ENCODE data around the gene TMEM150B. TPM values are rescaled to one million over a fixed set of nuclear protein-coding genes. Genes with fewer than 3 reads are reported as not detected.

The TMEM150B gene
- polyA plus RNA-seq, 1 donor, result 71.4 TPM

DNA sequence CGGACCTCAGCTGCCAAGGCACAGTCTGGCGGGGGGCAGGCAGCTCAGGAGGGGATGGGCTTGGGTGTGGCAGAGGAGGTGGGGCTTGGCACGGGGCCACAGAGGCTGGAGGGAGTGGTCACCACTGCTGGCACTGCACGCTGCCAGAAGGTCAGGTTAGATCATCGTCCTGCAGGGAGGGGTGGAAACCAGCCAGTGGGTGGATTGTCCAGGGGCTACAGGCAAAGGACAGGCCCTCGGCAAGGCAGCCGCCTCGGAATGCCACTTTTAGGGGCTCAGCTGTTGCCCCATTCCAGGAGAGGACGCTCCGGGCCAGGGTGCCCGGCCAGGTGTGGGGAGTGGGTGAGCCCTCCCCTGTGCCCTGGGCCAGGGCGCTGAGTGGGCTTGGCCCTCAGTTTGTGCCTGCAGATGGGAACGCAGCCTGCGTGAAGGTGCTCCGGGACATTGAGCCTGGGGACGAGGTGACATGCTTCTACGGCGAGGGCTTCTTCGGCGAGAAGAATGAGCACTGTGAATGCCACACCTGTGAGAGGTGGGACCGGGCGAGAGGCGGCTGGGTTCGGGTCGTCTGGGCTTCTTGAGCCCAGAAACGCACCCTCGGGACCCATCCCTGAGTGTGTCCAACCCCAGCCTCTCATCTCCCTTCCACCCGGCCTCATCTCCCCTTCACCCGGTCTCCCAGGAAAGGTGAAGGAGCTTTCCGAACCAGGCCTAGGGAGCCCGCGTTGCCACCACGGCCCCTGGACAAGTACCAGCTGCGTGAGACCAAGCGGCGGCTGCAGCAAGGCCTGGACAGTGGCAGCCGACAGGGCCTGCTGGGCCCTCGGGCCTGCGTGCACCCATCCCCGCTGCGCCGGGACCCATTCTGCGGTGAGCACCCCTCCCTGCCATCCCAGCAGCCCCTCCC lies 20.9 kb upstream of the TMEM150B start:
- Histone ChIP-seq H3K36me3 (ENCODE audit: control insufficient read depth, insufficient read depth, low read length) (peaks cover 37% of the 10 kb centered on the region), H3K9me3 (ENCODE audit: control insufficient read depth, low read depth, low read length) (no peaks in the 10 kb centered on the region), H3K27me3 (ENCODE audit: control insufficient read depth, insufficient read depth, low read length) (peaks cover under 1% of the 10 kb centered on the region), H3K27ac (ENCODE audit: low read length) (no peak overlapping the region), H3K4me1 (ENCODE audit: control insufficient read depth, insufficient read depth, low read length) (peaks cover 7% of the 10 kb centered on the region), H3K4me3 (ENCODE audit: low read length) (no peak overlapping the region)
- DNase-seq, result no peak
- WGBS (ENCODE audit: insufficient coverage, low lambda C conversion rate), result no CpG with 5 or more reads among the region's 43 CpGs

DNA sequence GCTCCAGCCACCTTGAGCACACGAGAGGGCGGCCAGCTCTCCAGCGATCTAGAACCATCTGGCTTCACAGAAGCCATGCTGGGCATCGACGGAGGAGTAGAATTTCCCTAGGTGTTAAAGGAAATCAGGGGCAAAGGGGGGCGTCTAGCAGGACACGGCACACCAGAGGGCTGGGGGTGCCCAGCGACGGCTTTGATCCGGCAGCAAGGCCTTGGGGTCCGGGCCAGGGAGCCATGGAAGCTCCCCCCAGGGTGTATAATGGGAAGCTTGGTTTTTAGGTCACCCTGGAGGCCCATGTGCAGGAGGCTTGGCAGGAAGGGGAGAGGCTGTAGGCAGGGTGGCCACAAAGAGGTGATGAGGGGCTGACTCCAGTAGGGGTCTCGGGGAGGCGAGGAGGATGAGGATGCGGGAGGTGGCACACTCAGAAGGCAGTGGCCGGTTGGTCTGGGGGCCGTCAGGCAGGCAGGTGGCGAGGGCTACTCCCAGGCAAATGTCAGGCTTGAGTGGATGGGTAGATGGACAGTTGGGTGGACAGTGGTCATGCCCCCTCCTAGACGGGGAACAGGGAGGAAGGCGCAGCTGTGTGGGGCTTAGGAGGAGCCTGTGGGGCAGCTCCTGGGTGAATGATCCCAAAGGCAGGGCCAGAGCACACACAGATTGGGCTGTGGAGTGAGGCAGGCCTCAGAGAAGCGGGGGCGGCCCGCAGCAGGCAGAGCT lies 20.1 kb upstream of the TMEM150B start:
- Histone ChIP-seq H3K4me3 (ENCODE audit: low read length) (no peak overlapping the region), H3K36me3 (ENCODE audit: control insufficient read depth, insufficient read depth, low read length) (peaks cover 37% of the 10 kb centered on the region), H3K9me3 (ENCODE audit: control insufficient read depth, low read depth, low read length) (no peaks in the 10 kb centered on the region), H3K27ac (ENCODE audit: low read length) (no peak overlapping the region), H3K4me1 (ENCODE audit: control insufficient read depth, insufficient read depth, low read length) (peaks cover 11% of the 10 kb centered on the region), H3K27me3 (ENCODE audit: control insufficient read depth, insufficient read depth, low read length) (no peaks in the 10 kb centered on the region)
- DNase-seq, result no peak
- WGBS (ENCODE audit: insufficient coverage, low lambda C conversion rate), result no CpG with 5 or more reads among the region's 22 CpGs

DNA sequence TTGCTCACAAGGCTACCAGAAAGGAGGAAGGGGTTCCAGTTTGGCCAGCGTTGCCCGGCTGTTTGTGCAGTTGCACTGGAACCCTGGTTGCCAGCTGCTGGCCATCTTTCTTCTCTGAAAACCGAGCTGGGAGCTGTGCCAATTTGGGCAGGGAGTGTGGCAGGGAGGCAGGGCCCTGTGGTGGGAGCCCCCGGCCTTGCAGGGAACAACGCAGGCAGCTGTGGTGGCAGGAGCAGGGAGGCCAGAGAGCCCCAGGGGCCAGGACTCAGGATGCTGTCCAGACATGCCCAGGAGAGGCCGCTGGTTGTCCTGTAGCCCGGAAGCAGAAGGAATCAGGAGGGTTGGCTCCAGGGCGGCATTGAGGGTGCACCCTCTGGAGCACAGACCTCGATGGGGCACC lies 19.3 kb upstream of the TMEM150B start:
- Histone ChIP-seq H3K9me3 (ENCODE audit: control insufficient read depth, low read depth, low read length) (no peaks in the 10 kb centered on the region), H3K4me3 (ENCODE audit: low read length) (no peak overlapping the region), H3K27ac (ENCODE audit: low read length) (no peak overlapping the region), H3K4me1 (ENCODE audit: control insufficient read depth, insufficient read depth, low read length) (peaks cover 12% of the 10 kb centered on the region), H3K36me3 (ENCODE audit: control insufficient read depth, insufficient read depth, low read length) (peaks cover 37% of the 10 kb centered on the region), H3K27me3 (ENCODE audit: control insufficient read depth, insufficient read depth, low read length) (no peaks in the 10 kb centered on the region)
- no peak for DNase-seq
- no CpG with 5 or more reads among the region's 9 CpGs for WGBS (ENCODE audit: insufficient coverage, low lambda C conversion rate)

DNA sequence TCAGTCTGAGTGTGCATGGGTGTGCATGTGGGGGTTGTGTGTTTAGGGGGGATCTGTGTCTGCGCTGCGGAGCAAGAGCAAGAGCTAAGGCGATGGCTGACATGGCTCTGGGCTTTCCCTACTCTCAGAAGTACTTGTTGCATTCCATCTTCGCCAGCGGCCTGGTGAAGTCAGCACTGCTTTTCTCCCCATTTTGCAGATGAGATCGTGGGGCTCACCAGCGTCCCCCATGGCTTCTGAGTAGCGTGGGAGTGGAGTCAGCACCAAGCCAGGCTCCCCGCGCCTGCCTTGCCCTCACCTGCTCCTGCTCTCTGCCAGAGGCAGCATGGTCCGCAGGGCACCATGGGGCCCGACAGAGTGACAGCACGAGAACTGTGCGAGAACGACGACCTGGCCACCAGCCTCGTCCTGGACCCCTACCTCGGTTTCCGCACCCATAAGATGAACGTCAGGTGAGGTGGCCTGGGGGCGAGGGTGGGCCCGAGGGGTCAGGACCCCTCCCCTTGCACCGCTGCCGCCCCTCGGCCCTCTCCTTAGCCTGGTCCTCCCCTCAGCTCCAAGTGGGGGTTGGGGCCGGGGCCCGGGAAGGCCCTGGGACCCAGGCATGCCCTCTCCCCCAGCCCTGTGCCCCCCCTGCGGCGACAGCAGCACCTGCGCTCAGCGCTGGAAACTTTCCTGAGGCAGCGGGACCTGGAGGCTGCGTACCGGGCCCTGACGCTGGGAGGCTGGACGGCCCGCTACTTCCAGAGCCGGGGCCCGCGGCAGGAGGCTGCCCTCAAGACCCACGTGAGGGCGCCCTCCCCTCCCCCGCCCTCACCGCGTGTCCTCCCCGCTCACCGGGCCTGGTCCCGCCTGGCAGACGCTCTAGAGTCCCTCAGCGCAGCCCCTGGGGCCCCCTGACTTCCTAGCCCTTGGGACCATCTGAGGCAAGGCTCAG lies 16.7 kb upstream of the TMEM150B start:
- Histone ChIP-seq H3K9me3 (ENCODE audit: control insufficient read depth, low read depth, low read length) (no peaks in the 10 kb centered on the region), H3K27me3 (ENCODE audit: control insufficient read depth, insufficient read depth, low read length) (no peaks in the 10 kb centered on the region), H3K27ac (ENCODE audit: low read length) (no peak overlapping the region), H3K4me3 (ENCODE audit: low read length) (no peak overlapping the region), H3K36me3 (ENCODE audit: control insufficient read depth, insufficient read depth, low read length) (peaks cover 32% of the 10 kb centered on the region), H3K4me1 (ENCODE audit: control insufficient read depth, insufficient read depth, low read length) (peaks cover 16% of the 10 kb centered on the region)
- WGBS (ENCODE audit: insufficient coverage, low lambda C conversion rate), result no CpG with 5 or more reads among the region's 50 CpGs
- no peak for DNase-seq

DNA sequence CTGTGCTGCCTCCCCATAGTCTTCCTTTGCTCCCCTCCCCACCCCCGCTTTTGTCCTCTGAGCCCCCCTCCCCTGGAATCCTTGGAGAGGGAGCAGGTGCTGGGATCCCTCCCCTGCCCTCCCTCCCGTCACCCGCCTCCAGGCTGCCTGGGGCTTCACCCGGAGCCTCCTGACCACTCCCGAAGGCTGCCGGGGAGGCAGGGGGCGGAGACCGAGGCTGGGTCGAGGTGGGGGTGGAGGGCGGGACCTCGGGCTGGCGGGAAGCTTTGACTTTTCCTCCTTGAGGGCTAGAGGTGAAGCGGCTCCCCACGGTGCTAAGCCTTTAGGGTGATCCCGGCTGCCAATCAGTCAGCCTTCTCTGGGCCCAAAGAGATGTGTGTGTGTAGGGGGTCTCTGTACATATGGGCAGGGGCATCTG lies 16.0 kb upstream of the TMEM150B start:
- Histone ChIP-seq H3K9me3 (ENCODE audit: control insufficient read depth, low read depth, low read length) (no peaks in the 10 kb centered on the region), H3K36me3 (ENCODE audit: control insufficient read depth, insufficient read depth, low read length) (peaks cover 30% of the 10 kb centered on the region), H3K27ac (ENCODE audit: low read length) (peak overlapping the region; percentile 90), H3K4me3 (ENCODE audit: low read length) (peak overlapping the region; percentile 65), H3K4me1 (ENCODE audit: control insufficient read depth, insufficient read depth, low read length) (peaks cover 16% of the 10 kb centered on the region), H3K27me3 (ENCODE audit: control insufficient read depth, insufficient read depth, low read length) (no peaks in the 10 kb centered on the region)
- WGBS (ENCODE audit: insufficient coverage, low lambda C conversion rate), result no CpG with 5 or more reads among the region's 15 CpGs
- peak; percentile 86 to 87 for DNase-seq

DNA sequence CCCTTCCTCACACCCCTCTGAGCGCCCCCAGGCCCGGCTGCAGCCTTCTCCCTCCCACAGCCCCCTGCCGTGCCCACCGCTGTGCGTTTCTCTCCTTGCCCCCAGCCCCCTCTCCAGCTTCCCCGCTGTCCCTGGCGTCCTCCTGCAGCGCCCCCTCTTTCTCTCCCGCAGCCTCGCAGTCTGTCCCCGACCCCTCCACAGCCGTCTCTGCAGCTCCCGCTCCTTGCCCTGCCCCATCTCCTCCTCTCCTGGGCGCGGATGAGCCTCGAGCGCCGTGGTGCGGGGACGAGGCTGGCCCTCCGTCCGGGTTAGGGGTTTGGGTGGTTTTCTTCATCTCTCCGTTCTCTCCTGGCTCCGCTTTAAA lies 15.6 kb upstream of the TMEM150B start:
- Histone ChIP-seq H3K4me3 (ENCODE audit: low read length) (peak overlapping the region; percentile 65), H3K36me3 (ENCODE audit: control insufficient read depth, insufficient read depth, low read length) (peaks cover 27% of the 10 kb centered on the region), H3K27me3 (ENCODE audit: control insufficient read depth, insufficient read depth, low read length) (no peaks in the 10 kb centered on the region), H3K4me1 (ENCODE audit: control insufficient read depth, insufficient read depth, low read length) (peaks cover 16% of the 10 kb centered on the region), H3K9me3 (ENCODE audit: control insufficient read depth, low read depth, low read length) (no peaks in the 10 kb centered on the region), H3K27ac (ENCODE audit: low read length) (peak overlapping the region; percentile 90)
- WGBS (ENCODE audit: insufficient coverage, low lambda C conversion rate), result no CpG with 5 or more reads among the region's 24 CpGs
- DNase-seq, result peak; percentile 53 to 70

DNA sequence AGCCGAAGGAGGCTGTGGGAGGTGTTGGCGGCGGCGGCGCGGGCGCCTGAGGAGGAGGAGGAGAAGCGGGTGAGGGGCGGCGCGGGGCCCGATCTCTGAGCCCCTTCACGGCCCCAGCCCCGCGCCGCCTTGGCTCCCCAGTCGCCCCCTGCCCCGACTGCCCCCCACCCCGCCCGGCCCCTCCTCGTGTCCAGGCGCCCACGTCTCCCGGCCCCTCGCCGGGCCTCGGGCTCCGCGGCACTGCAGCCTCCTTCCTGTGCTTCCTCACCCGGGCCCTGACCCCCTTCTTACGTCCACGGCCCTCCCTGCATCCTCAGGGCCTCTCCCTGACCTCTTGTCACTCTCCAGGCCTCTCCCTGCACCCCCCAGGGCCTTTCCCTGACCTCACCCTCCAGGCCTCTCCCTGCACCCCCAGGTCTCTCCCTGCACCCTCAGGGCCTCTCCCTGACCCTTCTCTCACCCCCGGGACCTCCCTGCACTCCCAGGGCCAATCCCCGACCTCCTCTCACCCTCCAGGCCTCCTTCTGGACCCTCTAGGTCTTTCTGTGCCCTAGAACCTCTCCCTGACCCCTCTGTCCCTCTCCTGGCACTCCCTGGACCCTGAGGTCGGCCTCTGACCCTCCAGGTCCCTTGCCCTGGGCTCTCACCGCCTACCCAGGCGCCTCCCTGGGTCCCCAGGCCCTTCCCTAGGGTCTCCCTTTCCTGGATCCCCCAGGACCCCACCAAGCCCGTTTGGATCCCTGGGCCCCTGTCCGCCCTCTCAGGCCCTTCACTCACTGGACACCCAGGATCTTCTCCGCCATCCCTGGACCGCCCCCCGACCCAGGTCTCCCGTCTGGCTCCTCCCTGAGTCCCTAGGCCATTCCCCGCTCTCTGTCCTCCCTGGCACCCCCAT lies 15.0 kb upstream of the TMEM150B start:
- H3K27ac ChIP-seq (ENCODE audit: low read length), result peak overlapping the region; percentile 90
- peak overlapping the region; percentile 65 for H3K4me3 ChIP-seq (ENCODE audit: low read length)
- H3K4me1 ChIP-seq (ENCODE audit: control insufficient read depth, insufficient read depth, low read length), result peaks cover 16% of the 10 kb centered on the region
- H3K9me3 ChIP-seq (ENCODE audit: control insufficient read depth, low read depth, low read length), result no peaks in the 10 kb centered on the region
- peak; percentile 61 to 71 for DNase-seq
- peaks cover 26% of the 10 kb centered on the region for H3K36me3 ChIP-seq (ENCODE audit: control insufficient read depth, insufficient read depth, low read length)
- WGBS (ENCODE audit: insufficient coverage, low lambda C conversion rate), result no CpG with 5 or more reads among the region's 44 CpGs
- no peaks in the 10 kb centered on the region for H3K27me3 ChIP-seq (ENCODE audit: control insufficient read depth, insufficient read depth, low read length)

DNA sequence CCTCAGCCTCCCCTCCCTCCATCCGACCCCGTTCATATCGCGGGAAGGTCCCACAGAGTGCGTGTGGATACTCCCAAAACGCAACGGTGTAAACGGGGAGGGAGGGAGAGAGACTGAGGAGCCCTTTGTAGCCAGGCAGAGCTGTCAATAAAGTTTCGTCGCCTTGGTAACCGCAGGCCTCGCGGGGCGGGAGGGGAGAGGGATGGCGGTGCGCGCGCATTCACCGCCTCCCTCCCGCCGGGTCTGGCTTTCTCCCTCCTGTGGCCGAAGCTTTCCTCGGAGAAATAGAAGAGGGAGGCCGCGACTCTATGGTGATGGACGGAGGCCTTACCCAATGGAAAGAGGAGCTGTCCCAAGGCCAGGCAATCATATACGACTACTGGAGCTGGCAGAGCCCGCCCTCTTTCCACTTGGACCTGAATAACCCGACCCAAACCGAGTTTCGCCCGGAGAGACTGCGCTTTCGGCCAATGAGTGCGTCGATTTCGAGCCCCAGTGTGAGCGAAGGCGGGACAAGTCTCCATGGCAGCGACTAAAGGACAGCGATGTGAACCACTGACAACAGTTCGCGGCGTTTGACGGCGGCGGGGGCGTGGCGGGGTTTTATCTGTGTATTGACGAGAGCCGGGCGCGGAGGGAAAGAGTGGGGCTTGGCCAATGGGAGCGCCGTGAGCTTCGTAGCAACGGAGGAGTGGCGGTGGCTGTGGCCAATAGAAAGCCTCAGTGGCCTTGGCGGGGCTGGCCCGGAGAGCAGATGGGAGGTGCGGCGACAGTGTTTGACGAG lies 14.2 kb upstream of the TMEM150B start, which contains the start of gene KMT5C:
TSS of gene KMT5C (plus strand) at position 772 of the 784 bp plus-strand sequence. CDS start 2,061 bp downstream, outside the sequence.
- peaks cover 19% of the 10 kb centered on the region for H3K4me1 ChIP-seq (ENCODE audit: control insufficient read depth, insufficient read depth, low read length)
- peak; percentile 100 for DNase-seq
- no CpG with 5 or more reads among the region's 63 CpGs for WGBS (ENCODE audit: insufficient coverage, low lambda C conversion rate)

DNA sequence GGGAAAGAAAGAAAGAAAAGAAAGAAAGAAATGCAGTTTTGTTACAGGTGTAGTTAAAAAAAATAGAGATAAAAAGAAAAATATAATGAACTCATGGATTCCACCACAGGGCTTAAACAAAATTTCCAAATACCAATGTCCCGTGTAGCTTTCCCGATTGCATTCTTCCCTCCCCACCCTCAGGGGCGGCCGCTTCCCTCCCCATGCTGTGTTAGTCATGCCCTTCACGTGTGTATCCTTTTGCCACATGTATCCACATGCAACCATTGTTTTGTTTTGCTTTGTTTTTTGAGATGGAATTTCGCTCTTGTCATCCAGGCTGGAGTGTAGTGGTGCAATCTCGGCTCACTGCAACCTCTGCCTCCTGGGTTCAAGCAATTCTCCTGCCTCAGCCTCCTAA lies 11.0 kb upstream of the TMEM150B start:
- Histone ChIP-seq H3K36me3 (ENCODE audit: control insufficient read depth, insufficient read depth, low read length) (no peaks in the 10 kb centered on the region), H3K27me3 (ENCODE audit: control insufficient read depth, insufficient read depth, low read length) (no peaks in the 10 kb centered on the region), H3K27ac (ENCODE audit: low read length) (no peak overlapping the region), H3K9me3 (ENCODE audit: control insufficient read depth, low read depth, low read length) (peaks cover 2% of the 10 kb centered on the region), H3K4me1 (ENCODE audit: control insufficient read depth, insufficient read depth, low read length) (peaks cover 24% of the 10 kb centered on the region), H3K4me3 (ENCODE audit: low read length) (no peak overlapping the region)
- WGBS (ENCODE audit: insufficient coverage, low lambda C conversion rate), result no CpG with 5 or more reads among the region's 7 CpGs
- no peak for DNase-seq

More for the DNA sequence above, 14.2 kb upstream of the TMEM150B start, which contains the start of gene KMT5C:
- H3K4me3 ChIP-seq (ENCODE audit: low read length), result peak within 1 kb of the TSS; percentile 65
- no peaks in the 10 kb centered on the region for H3K27me3 ChIP-seq (ENCODE audit: control insufficient read depth, insufficient read depth, low read length)
- no peaks in the 10 kb centered on the region for H3K9me3 ChIP-seq (ENCODE audit: control insufficient read depth, low read depth, low read length)
- H3K27ac ChIP-seq (ENCODE audit: low read length), result peak within 1 kb of the TSS; percentile 98
- peaks cover 22% of the 10 kb centered on the region for H3K36me3 ChIP-seq (ENCODE audit: control insufficient read depth, insufficient read depth, low read length)

Measured in large intestine (tissue), 3 donors.